GM18519 (cell line): ENCODE measurements around the gene FAM20C.

Source experiments
- ATAC-seq: cut with Tn5 transposase; IDR thresholded peaks from one replicate; pipeline ENCODE4 v1.9.1; 2021; ENCODE audit warnings: mild to moderate bottlenecking, moderate library complexity; ENCODE audit not compliant: unreplicated experiment, low FRiP score

FAM20C gene

DNA sequence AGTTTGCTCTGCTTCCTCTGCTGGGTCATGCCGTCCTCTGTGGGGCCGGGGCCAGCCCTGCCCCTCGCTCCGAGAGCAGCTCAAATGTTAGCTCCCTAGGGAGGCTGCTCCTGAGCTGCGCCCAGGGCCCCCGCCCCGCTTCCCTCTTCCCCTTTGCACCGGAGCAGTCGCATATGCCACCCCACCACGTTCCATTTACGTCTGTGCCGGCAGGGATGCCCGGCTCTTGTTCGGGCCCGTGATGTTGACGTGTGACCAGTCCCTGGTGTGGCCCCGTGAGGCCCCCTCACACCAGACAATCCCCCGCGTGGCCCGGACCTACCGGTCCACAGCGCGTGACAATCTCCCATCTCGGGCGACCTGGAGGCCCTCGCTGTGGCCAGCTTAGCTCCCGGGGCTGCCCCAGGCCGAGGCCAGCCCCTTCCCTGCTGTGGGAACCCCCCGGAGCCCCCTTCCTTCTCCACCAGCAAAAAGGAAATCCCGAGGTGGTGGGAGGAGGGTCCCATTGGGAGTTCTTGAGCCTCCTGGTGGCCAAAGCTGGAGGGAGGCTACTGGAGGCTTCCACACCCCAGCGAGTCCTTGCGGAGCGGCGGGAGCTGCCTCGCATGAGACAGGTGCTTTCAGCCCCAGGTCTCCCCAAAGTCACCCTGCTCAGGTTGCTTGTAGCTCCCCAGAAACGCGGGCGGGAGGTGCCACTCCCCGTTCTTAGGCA, 15.2 kb downstream of the FAM20C start:
- no peak for ATAC-seq

DNA sequence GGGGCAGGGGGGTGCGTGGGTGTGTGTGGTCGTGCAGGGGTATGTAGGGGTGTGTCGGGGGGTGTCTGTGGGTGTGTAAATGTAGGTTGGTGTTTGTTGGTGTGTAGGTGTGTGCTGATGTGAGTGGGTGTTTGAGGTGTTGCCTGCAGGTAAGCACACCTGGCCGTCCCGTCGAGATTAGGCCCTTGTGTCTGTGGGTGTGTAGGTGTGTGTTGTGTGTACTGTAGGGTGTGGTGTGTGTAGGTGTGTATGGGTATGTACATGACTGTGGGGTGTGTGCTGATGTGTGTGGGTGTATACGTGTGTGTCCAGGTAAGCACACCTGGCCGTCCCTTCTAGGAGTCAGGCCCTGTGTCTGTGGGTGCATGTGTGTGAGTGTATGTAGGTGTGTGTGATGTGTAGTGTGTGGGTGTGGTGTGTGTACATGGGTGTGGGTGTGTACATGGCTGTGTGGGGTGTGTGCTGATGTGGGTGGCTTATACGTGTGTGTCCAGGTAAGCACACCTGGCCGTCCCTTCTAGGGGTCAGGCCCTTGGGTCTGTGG, 15.8 kb downstream of the FAM20C start:
- ATAC-seq = no peak

DNA sequence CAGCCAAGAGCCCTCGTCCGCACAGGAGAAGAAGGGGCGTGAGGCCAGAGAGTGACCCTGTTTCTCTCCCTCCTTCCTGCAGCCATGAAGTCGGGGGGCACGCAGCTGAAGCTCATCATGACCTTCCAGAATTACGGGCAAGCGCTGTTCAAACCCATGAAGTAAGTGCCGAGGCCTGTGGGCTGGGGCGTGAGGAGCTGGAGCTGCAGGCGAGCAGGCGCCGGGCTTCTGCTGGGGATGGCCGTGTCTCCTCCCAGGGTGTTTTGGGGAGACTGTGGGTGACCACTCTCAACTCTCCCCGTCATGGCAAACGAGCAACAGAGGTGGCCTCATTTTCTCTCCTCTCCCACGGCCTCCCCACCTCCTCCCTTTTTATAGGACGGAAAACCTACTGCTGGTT, 16.4 kb downstream of the FAM20C start:
- ATAC-seq = no peak

DNA sequence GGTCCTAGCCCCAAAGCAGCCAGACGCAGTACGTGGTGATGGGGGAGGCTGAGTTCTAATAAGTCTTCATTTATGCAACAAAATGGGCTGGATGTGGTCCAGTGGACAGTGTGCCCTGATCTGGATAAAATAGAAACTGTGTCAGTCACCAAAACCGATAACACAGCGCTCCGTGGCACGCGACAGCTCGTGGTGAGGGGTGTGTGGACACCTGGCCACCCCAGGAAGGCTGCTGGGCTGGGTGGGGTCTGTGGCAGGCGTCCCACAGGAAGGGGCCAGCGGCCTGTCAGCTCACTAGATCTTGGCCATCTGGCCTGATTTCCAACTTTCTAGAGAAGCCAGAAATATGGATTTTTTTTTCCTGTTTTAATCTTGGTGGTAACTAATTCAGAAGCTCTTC, 17.0 kb downstream of the FAM20C start:
- ATAC-seq = no peak

DNA sequence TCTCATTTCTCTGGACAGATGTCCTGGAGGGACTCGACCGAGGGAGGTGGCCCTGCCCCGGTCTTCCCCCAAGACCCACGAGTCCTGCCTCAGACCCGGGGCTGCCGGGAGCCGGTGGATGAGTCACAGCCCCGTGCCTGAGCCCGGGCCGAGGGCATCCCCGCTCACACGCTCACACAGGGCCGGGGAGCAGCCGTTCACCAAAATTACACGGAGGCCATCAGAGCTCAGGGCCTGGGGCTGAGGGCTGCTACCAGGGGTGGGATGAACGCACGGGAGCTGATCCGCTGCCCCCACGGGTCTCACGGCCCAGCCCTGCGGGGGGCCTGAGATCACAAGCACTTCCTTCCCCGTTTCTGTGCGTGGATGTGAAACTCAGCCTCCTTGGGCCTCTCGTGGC, 17.5 kb downstream of the FAM20C start:
- no peak for ATAC-seq

DNA sequence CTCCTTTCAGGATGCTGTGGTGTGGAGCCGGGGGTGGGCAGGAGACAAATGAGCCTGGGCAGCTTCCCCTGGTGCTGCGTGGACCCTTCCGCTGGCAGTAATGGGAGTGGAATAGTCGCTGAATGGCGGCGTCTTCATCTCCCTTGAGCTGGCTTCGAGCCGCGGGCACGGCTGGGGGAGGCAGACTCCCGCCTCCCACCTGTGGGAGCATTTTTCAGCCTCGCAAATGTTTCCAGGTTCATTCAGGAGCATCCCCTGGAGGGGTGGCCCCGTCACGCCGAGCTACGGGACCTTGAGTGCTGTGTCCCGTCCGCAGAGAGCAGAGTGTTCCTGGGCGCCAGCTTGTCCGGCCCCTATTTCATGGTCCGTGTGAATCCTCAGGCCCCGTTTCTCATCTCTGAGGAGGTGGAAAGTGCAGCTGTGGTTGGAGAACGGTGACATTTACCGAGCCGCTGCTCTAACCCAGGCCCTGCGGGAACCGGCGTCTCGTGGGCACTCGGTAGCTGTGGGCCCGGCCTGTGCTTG, 18.1 kb downstream of the FAM20C start:
- ATAC-seq = no peak

DNA sequence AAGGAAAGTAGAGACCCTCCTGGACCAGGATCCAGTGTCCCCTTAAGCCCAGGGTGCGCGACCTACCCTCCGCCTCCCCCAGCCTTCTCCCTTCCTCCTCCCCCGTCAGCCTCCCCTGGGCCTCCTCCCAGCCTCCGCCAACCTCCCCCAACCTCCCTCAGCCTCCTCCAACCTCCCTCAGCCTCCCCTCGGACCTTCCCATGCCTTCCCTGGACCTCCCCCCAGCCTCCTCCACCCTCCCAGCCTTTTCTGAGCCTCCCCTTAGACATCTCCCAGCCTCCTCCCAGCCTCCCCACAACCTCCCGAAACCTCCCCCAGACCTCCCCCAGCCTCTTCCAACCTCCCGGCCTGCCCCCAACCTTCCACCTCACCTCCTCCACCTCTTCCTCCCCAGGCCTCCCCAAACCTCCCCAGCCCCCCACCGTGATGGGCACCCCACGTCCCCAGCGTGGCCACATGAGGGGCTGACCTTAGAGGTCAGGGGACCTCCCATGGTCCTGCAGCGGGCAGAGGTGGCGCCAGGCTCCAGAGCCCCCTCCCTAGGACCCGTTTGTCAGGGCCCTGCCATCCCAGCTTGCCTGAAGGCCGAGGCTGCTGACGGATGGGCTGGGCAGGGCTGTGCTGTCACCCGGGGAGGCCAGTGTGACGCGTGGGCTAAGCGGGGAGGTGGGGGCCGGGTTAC, 18.8 kb downstream of the FAM20C start:
- ATAC-seq = no peak

DNA sequence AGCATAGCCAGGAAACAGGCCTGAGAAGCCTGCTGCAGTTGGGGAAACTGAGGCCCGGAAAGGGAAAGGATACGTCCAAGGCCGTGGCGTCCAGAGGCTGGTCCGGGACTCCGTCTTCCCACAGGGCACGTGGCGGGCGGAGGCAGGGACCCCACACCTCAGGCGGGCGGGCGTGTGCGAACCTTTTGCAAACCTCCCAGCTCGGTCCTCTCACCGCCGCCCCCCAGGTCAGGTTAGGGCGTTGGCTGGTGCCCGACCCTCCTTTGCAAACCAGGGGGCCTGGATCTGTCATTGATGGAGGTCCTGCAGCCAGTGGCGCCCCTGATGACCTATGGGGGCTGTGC, 19.3 kb downstream of the FAM20C start:
- ATAC-seq = no peak

DNA sequence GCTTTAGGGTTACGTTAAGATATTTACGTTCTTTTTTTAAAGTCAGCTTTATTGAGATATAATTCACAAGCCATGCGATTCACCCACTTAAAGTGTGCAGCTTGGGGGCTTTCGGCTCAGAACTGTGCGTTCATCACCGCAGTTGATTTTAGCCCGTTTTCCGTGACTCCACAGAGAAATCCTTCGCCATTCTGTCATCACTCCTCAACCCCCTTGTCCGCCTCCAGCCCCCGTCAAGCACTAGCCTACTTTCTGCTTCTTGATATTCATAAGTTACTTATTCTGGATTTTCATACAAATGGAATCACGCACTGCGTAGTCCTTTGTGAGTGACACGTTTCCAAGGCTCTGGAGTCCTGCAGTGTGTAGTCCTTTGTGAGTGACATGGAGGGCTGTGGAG, 20.4 kb downstream of the FAM20C start:
- ATAC-seq = no peak

DNA sequence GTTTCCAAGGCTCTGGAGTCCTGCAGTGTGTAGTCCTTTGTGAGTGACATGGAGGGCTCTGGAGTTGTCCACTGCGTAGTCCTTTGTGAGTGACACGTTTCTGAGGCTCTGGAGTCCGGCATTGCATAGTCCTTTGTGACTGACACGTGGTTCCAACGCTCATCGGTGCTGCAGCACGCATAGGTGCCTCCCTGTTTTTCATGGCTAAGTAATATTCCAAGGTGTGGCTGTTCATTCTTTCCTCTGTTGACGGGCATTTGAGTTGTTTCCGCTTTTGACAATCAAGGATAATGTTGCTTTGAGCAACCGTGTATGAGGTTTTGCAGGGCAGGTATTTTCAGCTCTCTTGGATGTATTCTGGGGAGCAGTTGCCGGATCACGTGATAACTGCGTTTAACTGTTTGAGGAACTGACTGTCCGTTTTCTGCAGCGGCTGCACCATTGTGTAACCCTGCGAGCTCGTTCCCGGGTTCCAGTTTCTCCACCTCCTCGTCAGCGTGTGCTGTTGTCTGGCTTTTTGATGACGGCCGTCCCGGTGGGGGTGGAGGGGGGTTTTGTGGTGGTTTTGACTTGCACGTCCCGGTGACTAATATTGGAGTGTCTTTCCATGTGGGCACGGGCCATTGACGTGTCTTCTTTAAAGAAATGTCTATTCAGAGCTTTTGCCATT, 21.1 kb downstream of the FAM20C start:
- no peak for ATAC-seq

DNA sequence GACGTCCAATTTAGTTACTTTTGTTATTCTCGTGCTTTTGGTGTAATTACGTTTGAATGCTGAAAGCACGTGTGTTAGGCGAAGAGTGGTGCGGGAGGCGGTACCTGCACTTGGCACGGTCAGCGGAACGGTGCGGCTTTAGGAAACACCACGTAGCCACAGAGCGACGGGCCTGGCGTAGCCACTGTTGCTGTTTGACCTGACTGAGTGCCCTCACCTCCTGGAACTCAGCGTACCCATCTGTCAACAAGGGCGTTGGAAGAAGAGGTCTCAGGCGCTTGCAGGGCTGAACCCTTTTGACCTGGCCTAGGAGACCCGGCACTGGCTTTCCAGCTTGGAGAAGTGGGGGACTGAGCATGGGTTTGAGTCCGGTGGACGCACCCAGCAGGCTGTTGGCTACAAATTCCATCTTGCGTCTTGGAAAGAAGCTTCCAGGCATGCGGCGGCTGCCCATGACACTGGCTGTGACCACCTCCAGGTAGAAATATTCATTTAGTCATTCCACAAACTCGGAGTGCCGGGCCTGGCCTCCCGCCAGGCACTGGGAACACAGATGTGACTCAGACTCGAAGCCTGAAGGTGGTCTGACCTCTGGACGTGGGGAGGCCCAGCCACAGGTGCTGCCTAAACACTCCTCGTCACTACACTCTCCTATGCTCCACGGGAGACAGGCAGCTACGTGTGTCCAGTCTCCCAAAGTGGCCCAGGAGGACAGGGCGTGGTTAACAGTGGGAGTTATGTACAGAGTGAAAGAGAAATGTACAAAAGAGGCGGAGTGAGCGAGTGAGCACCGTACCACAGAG, 22.2 kb downstream of the FAM20C start:
- ATAC-seq = no peak

DNA sequence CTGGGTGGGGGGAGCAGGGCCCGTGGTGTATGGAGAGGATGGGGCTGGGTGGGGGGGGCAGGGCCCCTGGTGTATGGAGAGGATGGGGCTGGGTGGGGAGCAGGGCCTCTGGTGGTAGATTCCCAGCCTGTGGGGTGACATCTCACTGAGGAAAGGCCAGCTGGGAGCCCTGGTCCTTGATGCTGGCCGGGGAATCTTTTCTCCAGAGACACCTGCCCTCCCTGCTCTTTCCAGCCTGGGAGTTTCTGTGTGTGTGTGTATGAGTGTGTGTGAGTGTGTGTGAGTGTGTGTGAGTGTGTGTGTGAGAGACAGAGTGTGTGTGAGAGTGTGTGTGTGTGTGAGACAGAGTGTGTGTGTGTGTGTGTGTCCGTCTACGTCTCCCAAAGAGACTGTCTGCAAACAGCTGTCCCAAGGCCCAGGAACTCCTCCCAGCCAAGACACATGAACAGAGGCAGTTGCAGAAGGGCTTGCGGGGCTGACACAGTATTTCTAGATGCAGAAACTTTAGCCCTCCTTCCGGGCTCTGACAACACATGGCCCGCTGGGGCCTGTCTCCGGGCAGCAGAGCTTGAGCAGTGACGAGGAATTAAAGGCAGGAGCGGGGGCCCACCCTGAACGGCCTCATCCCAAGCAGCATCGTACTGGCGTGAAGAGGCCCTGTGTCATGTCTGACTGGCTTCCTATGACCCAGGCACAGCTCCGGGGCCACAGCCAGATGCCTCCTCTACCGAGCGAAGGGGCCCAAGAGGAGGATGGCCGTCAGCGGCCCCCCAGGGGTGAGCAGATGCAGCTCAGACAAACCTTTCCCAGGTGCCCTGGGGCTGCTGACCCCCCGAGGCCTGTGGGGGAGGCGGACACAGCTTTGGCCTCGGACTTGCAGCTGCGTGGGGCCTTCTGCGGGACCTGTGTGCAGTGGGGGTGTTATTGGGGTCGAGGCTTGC, 24.3 kb downstream of the FAM20C start:
- ATAC-seq = no peak

DNA sequence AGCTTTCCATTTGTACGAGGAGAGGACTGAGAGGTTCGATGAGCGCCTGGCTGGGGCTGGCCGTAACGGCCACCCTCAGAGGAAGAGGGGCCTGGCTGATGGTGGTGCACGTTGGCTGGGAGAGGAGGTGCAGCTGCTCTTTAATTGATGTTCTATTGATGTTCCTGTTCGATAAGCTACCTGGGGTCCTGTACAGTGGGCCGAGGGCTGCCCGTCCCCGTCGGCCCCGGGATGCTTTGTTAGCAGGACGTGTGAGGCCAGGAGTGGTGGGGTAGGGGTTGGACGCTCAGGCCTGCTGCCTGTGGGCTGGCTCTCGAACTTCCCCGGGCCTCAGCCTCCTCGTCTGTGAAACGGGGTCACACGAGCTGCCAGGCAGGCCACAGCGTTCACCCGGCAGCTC, 25.4 kb downstream of the FAM20C start:
- no peak for ATAC-seq

DNA sequence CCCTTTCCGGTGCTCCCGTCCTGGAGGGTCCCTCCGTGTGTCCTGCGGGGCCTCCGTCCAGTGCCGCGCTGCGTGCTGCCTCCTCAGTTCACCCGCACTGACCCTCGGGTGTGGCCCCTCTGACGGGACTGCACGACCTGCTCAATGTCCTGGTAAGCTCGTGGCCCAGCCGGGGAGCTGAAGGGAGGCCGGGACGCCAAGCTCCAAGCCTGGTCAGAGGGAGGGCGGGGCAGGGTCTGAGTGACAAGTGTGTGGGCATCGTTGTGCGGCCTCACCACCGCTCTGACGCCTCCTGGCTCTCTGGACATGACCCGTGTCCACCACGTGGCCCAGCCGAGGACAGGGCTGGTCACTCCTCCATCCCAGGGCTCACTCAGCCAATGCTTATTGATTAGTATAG, 25.9 kb downstream of the FAM20C start:
- ATAC-seq = no peak

DNA sequence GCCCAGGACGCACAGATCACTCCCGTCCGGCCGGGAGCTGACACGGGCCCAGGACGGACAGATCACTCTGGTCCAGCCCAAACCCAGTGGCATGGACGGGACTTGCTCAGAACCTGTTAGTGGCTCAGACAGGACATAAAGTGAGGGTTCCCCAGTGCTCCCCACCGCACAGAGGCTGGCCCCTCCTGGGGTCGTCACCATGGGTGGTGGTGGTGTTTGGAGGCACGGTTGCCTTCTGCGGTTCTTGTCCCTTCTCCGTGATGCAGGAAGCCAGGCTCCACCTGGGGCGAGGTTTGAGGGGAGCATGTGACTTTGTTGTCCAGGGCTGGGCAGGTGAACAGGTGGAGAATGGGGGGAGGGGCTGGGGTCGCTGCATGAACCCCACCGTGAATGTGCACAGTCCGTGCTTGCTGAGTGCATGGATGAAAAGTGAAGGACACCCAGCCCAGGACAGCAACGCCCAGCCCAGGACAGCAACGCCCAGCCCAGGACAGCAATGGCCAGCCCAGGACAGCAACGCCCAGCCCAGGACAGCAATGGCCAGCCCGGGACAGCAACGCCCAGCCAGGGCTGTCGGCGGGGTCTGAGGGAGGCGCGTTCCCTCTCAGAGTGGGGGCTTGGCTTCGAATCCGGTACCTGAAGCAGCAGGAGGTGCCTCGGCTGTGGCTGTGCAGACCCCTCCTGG, 26.7 kb downstream of the FAM20C start:
- ATAC-seq = no peak

DNA sequence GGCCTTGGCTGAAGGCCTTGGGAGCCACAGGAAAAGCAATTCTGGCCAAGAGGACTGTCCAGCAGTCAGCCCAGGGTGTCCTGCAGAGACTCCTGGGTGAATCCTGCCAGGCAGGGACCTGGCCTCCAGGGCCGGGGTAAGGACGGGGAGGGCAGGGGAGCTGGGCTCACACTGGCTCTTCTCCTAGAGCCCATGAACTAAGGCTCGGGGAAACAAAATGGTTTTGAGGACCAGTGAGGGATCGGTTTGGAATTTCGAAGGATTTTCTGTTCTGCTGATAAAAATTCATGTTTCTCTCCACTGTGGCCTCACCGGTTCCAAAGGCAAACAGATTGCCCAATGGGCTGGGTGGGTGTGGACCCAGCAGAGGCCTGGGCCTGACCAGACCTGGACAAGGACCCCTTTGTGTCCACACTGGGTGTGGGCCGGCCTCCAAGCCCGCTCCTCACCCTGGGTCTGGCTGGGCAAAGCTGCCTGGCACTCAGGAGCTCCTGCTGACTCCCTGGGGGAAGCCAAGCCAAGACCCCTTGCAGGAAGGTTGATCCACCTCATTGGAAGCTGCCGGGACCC, 27.3 kb downstream of the FAM20C start:
- ATAC-seq = no peak

DNA sequence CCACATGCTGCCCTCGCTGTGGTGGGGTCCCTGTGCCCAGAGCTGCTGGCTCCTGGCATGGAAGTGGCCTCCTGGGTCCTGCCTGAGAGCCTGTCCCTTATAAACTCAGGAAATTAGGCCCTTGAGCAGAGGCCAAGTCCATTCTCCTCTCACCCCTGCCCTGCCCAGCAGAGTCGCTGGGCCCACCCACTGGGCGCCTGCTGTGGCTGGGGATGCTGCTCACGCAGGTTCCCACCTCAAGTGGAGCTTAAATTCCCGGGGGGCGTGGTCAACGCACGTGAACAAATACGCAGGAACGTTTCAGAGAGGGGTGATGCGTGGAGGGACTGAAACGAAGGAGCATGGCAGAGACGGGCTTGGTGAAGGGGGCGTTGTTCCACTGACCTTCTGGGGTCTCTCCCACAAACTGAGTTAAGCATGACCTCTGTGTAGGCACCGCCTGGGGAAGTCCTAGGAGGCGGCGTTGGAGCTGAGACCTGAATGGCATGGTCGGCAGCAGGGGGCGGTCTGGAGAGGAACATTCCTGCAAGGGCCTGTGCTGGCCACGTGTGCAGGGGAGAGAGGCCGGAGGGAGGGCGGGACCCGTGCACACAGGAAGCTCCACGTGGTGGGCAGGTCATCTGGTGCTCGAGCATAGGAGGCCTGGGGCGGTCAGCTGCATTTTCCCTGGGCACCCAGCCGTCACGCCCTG, 27.9 kb downstream of the FAM20C start:
- ATAC-seq = no peak
